ENCODE measurements around the gene CNPY1. TPM values are rescaled to one million over a fixed set of nuclear protein-coding genes. Genes with fewer than 3 reads are reported as not detected.
"Not testable (repeated sequence)": the region's sequence is repeated elsewhere in the genome, so short reads cannot be mapped to it uniquely, and the experiment has no call there.

CNPY1 gene
- polyA plus RNA-seq (2011; rRNA removed) (not detected in 2 replicates), polyA plus RNA-seq (2017; fragmentation: RNase III; extraction: RNeasy Plus Mini Kit Qiagen cat#74134 plus additional on column Dnase treatment) (not detected in 3 replicates), polyA minus RNA-seq (2011; rRNA and poly(A)+ RNA removed) (not detected in 2 replicates)
- polyA plus RNA-seq (2012; cell fraction: cytosol; rRNA removed), result not detected in 2 replicates
- not detected in 2 replicates for polyA plus RNA-seq (2012; cell fraction: nucleus; rRNA removed)

GRCh38 chr7:155546449-155546848, at the start of gene CNPY1:
TSS of gene CNPY1 (minus strand) at chr7:155546559. CDS start at chr7:155545929, 630 bp downstream.
- H3K4me2 ChIP-seq; H3K4me1 ChIP-seq; FAIRE-seq; H3K9me3 ChIP-seq; POLR2A ChIA-PET; H3K27ac ChIP-seq; DNase-seq (ENCODE audit: low read depth in 1 of 2, low spot score in 1 of 2); ATAC-seq; H3K4me3 ChIP-seq: not testable (repeated sequence)
- CTCF ChIA-PET, result interaction anchor here (0.5 to 4.2 kb wide), 8 partner anchors 11 to 619 kb away, joined by 3 to 21 read pairs (median 4); no protein-coding TSS in a partner anchor
- WGBS (ENCODE audit: missing lambda C conversion rate), result 57% methylated on average over 1 of the region's 1 CpG

GRCh38 chr7:155594961-155595366, 48.6 kb upstream of the CNPY1 start:
- Histone ChIP-seq H3K27ac (peak overlapping the region; percentile 5 to 78; a peak in 3 of 6 replicates), H3K9me3 (no peaks in the 10 kb centered on the region), H3K4me3 (no peak overlapping the region), H3K4me2 (no peak overlapping the region), H3K4me1 (peaks cover 47% of the 10 kb centered on the region)
- WGBS (ENCODE audit: missing lambda C conversion rate), result 67% methylated on average over 3 of the region's 3 CpGs
- ChIA-PET POLR2A (no interaction called here), CTCF (interaction anchor here (1.2 to 12.8 kb wide), 3 partner anchors 10 to 173 kb away, joined by 4 to 200 read pairs (median 6); no protein-coding TSS in a partner anchor)
- FAIRE-seq (no peak), DNase-seq (ENCODE audit: low read depth in 1 of 2, low spot score in 1 of 2) (no peak), ATAC-seq (no peak)
- TF ChIP-seq ZNF302 (CRISPR knock-in tag; IDR thresholded peaks at IDR 0.05), result no peak
- TF ChIP-seq HES2 (IDR thresholded peaks at IDR 0.05), result no peak
- no peak for TF ChIP-seq BHLHE40 (IDR thresholded peaks at IDR 0.05; ENCODE audit: low read depth, low read length)
- no peak for TF ChIP-seq MYC (IDR thresholded peaks at IDR 0.05; ENCODE audit: borderline replicate concordance, low read length)
- TF ChIP-seq RCOR1 (IDR thresholded peaks at IDR 0.05; ENCODE audit: low read depth, low read length), result no peak

GRCh38 chr7:155594163-155594732, 47.9 kb upstream of the CNPY1 start:
- H3K4me3 ChIP-seq, result no peak overlapping the region
- H3K9me3 ChIP-seq, result no peaks in the 10 kb centered on the region
- H3K4me1 ChIP-seq, result peaks cover 47% of the 10 kb centered on the region
- ChIA-PET CTCF (interaction anchor here (1.2 to 12.8 kb wide), 5 partner anchors 10 to 174 kb away, joined by 3 to 200 read pairs (median 4); no protein-coding TSS in a partner anchor), POLR2A (no interaction called here)
- H3K27ac ChIP-seq, result peak overlapping the region; percentile 55 to 78; a peak in 5 of 6 replicates
- TF ChIP-seq REST (IDR thresholded peaks at IDR 0.05) (no peak), TFCP2L1 (CRISPR knock-in tag; IDR thresholded peaks at IDR 0.05) (no peak), FOSB (CRISPR knock-in tag; IDR thresholded peaks at IDR 0.05) (no peak), TP53 (CRISPR knock-in tag; IDR thresholded peaks at IDR 0.05) (no peak), ZFP36 (IDR thresholded peaks at IDR 0.05; ENCODE audit: borderline replicate concordance, partially characterized antibody) (no peak), CBX8 (IDR thresholded peaks at IDR 0.05) (no peak), JUNB (IDR thresholded peaks at IDR 0.05) (no peak), CBX2 (IDR thresholded peaks at IDR 0.05; ENCODE audit: borderline replicate concordance, low read depth) (no peak), BCL3 (IDR thresholded peaks at IDR 0.05) (no peak)
- 100% methylated on average over 1 of the region's 6 CpGs for WGBS (ENCODE audit: missing lambda C conversion rate)
- DNase-seq (ENCODE audit: low read depth in 1 of 2, low spot score in 1 of 2) (no peak), ATAC-seq (no peak), FAIRE-seq (no peak)
- no peak overlapping the region for H3K4me2 ChIP-seq
